Stimulated activated CD4-positive, alpha-beta T cell treated with anti-CD3 and anti-CD28 coated beads, Interleukin-12 subunit alpha, Interleukin-12 subunit beta, amount 100 ng/mL, for 24 hours (primary cell): ENCODE results near the gene FLNB.

Experiments used
- DNase-seq, 2 experiments: peaks; one replicate each; pipeline ENCODE4 v3.0.0-alpha.2; 2020; ENCODE audit warnings: low read depth in 2 of 2

FLNB gene, protein sequence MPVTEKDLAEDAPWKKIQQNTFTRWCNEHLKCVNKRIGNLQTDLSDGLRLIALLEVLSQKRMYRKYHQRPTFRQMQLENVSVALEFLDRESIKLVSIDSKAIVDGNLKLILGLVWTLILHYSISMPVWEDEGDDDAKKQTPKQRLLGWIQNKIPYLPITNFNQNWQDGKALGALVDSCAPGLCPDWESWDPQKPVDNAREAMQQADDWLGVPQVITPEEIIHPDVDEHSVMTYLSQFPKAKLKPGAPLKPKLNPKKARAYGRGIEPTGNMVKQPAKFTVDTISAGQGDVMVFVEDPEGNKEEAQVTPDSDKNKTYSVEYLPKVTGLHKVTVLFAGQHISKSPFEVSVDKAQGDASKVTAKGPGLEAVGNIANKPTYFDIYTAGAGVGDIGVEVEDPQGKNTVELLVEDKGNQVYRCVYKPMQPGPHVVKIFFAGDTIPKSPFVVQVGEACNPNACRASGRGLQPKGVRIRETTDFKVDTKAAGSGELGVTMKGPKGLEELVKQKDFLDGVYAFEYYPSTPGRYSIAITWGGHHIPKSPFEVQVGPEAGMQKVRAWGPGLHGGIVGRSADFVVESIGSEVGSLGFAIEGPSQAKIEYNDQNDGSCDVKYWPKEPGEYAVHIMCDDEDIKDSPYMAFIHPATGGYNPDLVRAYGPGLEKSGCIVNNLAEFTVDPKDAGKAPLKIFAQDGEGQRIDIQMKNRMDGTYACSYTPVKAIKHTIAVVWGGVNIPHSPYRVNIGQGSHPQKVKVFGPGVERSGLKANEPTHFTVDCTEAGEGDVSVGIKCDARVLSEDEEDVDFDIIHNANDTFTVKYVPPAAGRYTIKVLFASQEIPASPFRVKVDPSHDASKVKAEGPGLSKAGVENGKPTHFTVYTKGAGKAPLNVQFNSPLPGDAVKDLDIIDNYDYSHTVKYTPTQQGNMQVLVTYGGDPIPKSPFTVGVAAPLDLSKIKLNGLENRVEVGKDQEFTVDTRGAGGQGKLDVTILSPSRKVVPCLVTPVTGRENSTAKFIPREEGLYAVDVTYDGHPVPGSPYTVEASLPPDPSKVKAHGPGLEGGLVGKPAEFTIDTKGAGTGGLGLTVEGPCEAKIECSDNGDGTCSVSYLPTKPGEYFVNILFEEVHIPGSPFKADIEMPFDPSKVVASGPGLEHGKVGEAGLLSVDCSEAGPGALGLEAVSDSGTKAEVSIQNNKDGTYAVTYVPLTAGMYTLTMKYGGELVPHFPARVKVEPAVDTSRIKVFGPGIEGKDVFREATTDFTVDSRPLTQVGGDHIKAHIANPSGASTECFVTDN (N-terminal part only)

DNA sequence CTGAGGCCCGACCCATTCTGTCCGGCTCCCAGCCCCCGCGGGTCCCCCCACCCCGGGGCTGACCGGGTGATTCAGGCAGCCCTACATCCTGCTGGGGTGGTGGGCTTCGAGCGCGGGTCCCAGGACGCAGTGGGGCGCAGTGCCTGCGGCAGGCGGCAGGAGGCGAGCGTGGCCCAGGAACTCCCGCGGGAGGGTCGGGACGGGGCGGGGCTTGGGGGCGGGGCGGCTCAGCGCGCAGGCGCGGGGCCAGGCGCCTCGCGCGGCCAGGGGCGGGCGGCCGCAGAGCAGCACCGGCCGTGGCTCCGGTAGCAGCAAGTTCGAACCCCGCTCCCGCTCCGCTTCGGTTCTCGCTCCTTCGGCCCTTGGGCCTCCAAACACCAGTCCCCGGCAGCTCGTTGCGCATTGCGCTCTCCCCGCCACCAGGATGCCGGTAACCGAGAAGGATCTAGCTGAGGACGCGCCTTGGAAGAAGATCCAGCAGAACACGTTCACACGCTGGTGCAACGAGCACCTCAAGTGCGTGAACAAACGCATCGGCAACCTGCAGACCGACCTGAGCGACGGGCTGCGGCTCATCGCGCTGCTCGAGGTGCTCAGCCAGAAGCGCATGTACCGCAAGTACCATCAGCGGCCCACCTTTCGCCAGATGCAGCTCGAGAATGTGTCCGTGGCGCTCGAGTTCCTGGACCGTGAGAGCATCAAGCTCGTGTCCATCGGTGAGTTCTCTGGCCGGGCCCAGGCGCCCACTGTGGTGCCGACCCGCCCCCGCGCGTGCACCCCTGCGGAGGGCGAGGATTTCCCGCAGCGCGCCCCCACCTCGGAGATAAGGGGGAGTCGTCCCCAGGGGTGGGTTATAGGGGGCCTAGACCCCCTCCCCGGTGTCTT, at the start of gene FLNB:
TSS of gene FLNB (plus strand) at position 282 of the 885 bp plus-strand sequence. CDS start at position 425, 143 bp downstream.
- peak; percentile 65 to 71 for DNase-seq

DNA sequence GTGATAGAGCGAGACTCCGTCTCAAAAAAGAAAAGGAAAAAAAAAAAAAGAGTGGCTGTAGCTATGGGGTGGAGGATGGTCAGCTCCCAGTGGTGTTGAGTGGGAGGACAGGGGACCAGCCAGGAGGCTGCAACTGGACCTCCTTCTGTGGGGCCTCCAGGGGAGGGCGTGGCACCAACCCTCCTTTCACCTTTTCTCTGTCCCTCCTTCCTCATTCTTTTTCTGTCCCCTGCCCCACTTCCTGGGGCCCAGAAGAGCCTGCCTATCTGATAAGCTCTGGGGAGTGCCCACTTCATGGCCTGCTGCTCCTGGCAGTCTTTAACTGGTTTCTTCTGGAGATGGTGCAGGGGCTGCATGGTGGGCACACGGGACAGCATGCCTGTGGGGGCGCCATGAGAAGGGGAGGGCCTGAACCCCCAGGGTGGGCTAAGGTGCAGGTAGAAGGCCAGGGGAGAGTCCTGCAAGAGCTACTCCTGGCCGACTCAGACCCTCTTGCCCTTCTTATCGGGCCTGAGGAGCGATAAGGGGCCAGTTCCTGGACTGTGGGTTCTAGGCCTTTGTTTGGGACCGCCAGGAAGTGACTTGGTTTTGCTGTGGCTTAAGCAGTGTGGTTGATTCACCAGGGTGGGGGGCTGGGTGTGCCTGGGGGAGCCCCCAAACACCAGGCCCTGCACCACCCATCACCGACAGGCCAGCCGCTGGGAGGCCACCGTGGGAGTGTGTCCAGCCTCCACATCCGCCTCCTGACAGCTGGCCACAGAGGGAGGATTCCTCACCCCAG, 49.4 kb upstream of the FLNB start:
- no peak for DNase-seq

DNA sequence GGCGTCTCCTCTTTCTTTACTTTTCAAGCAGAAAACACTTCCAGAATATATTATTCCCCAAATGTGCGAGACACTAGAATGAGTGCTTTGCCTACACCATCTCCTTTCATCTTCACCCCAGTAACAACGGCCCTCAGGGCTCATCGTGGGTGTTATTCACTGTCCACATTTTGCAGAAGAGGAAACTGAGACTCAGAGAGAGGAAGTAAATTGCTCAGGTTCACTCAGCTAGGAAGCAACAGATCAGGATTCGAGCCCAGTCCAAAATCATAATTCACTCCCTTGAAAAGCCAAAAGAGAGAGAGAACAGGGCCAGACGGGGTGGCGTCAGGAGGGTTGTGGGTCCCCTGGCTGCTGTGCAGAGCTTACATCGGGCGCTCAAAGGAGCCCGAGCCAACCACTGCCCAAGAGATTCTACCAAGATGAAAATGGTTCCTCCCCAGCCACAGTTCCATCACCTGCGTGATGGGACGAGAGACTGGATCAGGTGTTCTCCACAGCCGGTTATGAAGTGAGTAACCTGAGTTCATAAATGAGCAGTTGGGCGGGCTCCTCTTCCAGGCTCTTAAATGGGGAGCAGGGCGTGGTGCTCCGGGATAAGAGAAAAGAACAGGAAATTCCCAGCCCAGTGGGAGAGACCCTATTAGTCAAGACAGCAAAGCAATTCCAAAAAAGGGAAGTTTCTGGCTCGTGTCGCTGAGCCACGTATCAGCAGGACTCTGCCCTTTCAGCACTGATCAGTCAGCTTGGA, 48.6 kb upstream of the FLNB start:
- no peak for DNase-seq

DNA sequence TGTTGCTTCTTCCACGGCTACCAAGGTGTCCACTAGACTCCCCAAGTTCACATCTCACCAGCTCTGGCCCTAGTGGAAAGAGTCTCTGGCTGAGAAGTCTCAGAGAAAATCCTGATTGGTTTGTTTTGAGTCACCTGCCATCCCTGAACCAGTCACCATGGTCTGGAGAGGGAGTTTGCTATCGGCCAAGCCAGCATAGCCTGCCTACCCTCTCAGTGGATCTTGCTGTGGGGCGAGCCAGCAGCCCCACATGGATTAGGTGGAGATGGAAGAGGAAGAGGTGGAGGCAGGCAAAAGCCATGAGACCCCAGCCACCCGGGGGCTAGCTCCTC, 48.1 kb upstream of the FLNB start:
- DNase-seq: no peak

DNA sequence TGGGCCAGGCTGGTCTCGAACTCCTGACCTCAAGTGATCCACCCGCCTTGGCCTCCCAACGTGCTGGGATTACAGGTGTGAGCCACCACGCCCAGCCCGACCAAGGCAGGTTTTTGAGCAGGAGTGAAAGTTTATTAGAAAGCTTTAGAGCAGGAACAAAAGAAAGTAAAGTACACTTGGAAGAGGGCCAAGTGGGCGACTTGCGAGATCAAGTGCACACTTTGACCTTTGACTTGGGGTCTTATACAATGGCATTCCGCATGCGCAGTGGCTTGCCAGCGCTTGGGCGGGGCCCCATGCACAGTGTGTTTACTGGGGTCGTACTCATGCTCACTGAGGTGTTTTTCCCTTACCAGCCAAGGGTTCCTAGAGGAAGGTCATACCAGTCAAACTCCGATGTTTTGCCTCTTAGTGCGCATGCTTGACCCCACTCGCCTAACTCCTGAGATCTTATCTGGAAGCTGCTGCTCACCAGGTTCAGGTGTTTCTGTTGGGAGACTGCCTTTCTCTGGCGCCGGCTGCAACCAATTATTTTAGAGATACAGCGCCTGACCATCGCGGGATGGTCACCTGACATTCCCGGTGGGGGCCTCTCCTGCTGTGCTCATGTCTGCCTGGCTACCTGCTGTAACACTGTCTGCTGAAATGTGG, 46.9 kb upstream of the FLNB start:
- DNase-seq: no peak

DNA sequence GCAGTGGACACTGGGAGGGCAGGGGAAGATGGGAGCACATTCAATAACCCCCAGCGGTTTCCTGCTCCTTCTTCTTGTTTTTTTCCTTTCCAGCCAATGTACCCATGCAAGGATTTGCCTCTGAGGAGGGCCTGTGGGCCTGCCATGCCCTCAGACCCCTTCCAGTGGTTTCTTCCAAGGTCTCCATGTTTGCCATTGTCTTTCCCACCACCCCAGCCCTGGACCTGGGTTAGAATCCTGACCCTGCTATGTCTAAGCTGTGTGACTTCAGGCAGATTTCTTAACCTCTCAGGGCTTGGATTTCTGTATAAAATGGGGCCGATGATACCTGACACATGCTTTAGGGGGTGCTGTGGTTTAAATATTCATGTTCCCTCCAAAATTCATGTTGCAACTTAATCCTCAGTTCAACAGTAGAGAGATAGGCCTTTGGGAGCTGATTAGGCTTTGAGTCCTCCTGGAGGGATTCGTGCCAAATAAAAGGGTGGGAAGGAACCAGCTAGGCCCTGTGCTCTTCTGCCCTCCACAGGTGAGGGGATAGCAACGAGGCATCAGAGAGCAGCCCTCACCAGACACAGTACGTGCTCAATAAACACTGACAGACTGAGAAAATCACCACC, 46.3 kb upstream of the FLNB start:
- no peak for DNase-seq

DNA sequence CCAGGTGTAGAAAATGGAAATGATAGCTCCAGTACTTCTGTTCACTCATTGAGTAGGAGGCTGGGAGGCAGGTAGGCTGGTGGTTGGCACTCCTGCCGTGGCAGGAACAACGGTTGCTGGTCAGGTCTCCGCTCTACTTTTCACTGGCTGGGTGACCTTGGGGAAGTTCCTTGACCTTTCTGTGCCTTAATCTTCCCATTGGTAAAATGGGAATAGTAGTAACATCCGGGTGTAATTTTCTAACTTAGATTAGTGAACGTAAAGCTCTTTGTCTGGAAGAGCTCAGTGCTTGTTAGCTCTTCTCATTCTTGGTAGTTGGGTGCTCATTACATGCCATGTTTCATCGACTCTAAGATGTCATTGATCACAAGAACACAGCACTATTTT, 45.8 kb upstream of the FLNB start:
- no peak for DNase-seq

DNA sequence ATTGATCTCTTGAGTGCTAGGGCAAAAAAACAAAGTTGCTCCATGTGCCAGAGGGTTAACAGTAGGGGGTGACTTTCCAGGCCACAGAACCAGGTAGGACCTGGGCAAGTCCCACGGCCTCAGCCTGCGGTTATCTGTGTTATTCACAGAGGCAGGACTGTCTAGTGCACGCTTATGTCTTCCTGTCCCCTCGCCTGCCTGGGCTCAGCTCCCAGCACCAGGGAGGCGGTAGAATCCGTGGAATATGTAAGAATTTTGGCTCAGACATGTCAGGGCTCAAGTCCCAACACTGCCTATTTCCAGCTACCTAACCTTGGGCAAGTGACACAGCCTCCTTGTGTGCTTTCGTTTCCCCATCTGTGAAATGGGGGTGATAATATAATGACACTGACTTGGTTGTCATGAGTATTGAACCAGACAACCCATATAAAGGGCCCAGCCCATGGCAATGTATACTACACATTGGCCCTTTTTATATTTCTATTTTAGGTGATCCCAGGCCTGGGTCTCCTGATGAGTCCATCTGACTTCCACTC, 44.3 kb upstream of the FLNB start:
- no peak for DNase-seq

DNA sequence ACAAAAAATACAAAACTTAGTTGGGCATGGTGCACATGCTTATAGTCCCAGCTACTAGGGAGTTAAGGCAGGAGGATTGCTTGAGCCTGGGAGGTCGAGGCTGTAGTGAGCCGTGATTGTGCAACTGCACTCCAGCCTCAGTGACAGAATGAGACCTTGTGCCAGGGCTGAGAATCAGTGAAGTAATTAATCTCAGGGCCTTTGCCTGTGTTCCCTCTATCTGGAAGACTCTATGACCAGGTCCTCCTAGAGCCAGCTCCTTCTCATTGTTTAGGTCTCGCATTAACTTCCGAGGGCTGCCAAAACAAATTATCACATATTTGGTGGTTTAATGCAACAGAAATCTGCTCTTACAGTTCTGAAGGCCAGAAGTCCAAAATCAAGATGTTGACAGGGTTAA, 41.4 kb upstream of the FLNB start:
- no peak for DNase-seq

DNA sequence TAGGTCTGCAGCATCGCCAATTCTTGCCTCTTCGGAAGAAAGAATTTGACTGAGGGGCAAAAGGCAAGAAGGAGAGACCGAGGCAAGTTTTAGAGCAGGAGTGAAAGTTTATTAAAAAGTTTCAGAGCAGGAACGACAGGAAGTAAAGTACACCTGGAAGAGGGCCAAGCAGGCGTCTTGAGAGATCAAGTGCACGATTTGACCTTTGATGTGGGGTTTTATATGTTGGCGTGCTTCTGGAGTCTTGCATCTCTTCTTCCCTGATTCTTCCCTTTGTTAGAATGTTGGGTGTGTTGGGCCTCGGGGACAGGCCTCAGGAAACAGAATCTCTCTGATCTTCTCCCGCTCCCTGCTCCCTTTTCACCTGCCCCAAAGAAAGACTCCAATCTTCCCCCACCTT, 40.6 kb upstream of the FLNB start:
- no peak for DNase-seq

DNA sequence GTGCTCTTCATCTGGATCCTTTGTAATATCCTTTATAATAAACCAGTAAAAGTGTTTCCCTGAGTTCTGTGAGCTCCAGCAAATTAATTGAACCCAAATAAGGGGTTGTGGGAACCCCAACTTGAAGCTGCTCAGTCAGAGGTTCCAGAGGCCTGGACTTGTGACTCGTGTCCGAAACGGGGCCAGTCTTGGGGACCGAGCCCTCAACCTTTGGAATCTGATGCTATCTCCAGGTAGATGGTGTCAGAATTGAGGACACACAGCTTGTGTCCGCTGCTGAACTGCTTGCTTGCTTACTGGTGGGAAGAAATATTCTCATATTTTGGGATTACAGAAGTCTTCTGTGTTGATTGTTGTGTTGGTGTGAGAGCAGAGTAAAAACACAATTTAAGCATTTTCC, 39.7 kb upstream of the FLNB start:
- DNase-seq: no peak

DNA sequence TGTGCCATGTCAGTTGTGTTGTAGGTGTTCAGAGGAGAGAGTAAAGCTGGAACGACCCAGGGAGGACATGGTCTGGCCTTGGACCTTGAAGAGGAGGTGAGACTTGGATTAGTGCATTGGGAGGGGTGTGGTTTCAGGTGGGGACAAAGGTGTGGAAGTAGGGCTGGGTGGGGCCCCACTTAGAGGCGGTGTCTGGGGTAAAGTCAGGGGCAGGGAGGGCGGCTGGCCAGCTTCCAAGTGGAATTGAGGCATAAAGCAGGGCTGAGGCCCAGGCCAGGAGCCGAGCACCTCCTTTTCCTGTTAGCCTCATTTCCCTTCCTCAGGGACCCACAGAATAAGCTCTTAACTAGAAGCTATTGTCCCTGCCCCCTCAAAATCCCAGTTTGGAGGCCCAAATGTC, 36.2 kb upstream of the FLNB start:
- no peak for DNase-seq

DNA sequence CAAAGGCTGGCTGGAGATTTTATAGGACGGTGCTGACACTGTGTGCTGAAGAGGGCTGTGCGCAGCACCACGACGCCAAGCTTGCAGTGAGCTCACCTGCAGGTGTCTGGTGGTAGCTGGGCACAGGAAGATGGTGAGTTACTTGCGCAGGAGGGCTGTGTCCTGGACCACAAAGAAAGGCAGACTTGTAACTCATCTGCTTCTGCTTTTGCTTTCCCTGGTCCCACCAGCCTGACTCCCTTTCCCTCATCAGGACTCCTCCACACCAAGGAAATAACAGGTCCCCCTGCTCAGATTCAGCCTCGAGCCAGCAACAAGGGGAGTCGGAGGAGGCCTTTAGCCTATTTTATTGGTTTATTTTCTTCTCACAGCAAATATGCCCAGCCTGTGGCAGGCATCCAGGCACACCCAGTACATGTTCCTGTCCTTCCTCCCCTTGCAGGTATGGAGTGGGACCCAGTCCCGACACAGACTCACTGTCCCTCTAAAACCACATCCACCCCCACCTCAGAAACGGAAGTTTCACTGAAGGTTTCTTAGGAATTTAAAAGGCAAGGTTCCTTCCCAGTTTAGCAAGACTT, 35.6 kb upstream of the FLNB start:
- no peak for DNase-seq

DNA sequence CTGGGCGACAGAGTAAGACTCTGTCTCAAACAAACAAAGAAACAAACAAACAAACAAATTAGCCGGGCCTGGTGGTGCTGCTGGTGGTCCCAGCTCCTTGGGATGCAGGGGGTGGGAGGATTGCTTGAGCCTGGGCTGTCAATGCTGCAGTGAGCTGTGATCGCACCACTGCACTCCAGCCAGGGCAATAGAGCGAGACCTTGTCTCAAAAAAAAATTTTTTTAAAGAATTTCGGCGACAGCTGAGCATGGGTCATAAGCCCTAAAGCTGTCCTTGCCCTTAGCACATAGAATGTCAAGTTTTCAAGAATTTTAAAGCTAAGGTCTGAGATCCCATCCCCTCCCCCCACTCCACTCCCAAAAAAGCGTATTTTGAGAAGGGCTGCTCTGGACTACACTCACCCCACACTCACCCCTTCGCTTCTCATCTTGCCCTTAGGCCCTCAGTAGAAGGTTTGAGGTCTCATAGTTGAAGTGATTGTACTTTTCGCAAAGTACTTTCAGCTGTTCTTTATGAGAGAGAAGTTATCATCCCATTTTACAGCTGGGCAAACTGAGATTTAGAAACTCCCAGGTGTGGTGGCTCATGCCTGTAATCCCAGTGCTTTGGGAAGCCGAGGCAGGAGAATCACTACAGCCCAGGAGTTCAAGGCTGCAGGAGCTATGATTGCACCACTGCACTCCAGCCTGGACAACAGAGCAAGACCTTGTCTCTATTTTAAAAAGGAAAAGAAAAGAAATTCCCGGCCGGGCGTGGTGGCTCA, 34.3 kb upstream of the FLNB start:
- DNase-seq: no peak

DNA sequence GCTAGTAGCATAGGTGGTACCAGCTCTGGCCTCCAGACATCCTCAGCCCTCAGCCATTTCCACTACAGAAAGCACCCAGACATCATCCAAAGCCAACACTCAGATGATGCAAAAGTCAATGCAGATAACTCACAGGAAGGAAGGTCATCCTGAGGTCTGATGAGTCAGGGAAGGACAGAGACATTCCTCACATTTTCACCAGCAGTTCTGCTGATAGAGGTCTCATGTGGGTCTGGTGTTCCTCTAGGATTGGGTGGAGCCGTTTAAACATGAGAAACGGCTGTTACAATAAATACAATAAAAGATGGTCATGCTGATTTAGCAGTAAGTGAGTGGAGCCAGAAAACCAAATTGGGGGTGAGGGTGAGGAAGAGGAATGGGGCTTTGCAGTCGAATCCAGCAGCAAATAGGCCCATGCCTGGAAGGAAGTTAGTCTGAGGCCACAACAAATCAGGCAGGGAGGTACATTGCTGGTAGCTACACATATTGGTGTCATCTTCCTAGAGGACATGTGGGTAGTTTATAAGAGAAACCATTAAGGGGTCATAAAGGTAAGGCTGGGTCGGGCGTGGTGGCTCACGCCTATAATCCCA, 33.3 kb upstream of the FLNB start:
- no peak for DNase-seq

DNA sequence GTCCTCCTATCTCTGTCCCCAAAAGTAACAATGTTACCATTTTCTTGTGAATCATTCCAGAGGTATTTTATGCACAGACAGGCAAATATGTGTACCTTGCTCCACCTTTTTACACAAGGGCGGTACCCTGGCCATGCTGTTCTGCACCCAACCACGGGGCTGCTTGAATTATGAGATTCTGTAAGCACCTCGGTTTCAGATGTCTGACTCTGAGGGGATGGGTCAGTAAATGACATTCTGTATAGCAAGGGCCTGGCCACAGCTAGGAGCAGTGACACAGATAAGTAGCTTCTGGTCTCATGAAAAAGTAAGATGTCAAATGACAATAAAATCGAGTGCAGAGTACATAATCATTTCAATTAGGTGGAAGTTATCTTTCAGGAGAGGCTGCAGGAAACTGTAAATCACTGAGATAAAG, 30.4 kb upstream of the FLNB start:
- no peak for DNase-seq

DNA sequence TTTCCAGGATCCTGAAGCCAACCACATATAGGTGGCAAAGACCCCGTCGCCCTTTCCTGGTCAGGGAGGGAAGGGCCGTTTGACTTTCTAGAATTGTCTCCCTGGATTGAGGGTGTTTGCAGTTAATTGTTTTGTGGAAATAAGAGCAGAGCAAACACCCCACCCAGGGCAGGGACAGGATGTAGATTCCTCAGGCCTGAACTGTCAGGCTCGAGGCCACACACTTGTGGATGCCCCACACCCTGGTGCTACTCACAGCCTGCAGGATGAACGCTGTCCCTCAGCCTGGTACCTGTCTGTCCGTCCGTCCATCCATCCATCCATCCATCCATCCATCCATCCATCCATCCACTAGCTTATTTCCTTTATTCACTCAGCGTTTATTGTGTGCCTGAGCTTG, 29.9 kb upstream of the FLNB start:
- DNase-seq: no peak
